Measurements from ENCODE around the gene FKBP14. TPM values are rescaled to one million over a fixed set of nuclear protein-coding genes. Genes with fewer than 3 reads are reported as not detected.

FKBP14 gene
- total RNA-seq, 1 donor from 2014 or later, result 11.5 TPM

- Histone ChIP-seq H3K4me1 (no peaks in the 10 kb centered on the region), H3K4me3 (no peak overlapping the region), H3K27ac (no peak overlapping the region), H3K27me3 (no peaks in the 10 kb centered on the region), H3K36me3 (peaks cover 5% of the 10 kb centered on the region), H3K9me3 (no peaks in the 10 kb centered on the region)
- no peak for ATAC-seq
- intact Hi-C loops (cut with DNase I), result no loop called here
- no peak for DNase-seq
- TF ChIP-seq, protein P1, sequence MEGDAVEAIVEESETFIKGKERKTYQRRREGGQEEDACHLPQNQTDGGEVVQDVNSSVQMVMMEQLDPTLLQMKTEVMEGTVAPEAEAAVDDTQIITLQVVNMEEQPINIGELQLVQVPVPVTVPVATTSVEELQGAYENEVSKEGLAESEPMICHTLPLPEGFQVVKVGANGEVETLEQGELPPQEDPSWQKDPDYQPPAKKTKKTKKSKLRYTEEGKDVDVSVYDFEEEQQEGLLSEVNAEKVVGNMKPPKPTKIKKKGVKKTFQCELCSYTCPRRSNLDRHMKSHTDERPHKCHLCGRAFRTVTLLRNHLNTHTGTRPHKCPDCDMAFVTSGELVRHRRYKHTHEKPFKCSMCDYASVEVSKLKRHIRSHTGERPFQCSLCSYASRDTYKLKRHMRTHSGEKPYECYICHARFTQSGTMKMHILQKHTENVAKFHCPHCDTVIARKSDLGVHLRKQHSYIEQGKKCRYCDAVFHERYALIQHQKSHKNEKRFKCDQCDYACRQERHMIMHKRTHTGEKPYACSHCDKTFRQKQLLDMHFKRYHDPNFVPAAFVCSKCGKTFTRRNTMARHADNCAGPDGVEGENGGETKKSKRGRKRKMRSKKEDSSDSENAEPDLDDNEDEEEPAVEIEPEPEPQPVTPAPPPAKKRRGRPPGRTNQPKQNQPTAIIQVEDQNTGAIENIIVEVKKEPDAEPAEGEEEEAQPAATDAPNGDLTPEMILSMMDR (IDR thresholded peaks at IDR 0.05), result no peak
Measured at GRCh38 chr7:30041526-30042269, 15.2 kb upstream of the FKBP14 start.

DNA sequence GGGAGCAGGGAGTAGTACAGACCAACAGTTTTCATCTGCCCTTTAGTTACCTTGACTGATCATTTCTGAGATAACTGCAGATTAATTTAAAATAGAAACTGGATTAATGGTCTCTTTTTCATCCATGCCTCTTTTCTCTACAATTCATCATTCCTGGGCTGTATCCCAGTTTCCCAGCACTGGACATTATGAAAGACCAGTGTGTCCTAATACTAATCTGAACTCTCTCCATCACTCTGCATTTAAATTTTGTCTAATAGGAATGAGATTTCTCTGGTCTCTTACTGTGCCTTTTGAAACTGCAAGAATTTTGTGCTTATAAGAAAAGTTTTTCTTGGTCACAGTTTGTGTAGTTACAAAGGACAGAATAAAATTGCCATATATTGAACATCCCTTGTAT is 14.4 kb upstream of the FKBP14 start:
- no peaks in the 10 kb centered on the region for H3K27me3 ChIP-seq
- intact Hi-C loops (cut with DNase I), result no loop called here
- TF ChIP-seq, protein P1 (IDR thresholded peaks at IDR 0.05), result no peak
- ATAC-seq, result no peak
- H3K9me3 ChIP-seq, result no peaks in the 10 kb centered on the region
- no peaks in the 10 kb centered on the region for H3K4me1 ChIP-seq
- H3K27ac ChIP-seq, result no peak overlapping the region
- no peak for DNase-seq
- H3K36me3 ChIP-seq, result no peaks in the 10 kb centered on the region
- H3K4me3 ChIP-seq, result no peak overlapping the region

- Histone ChIP-seq H3K27me3 (no peaks in the 10 kb centered on the region), H3K4me1 (no peaks in the 10 kb centered on the region), H3K27ac (no peak overlapping the region), H3K36me3 (no peaks in the 10 kb centered on the region), H3K4me3 (no peak overlapping the region), H3K9me3 (no peaks in the 10 kb centered on the region)
- DNase-seq (no peak), ATAC-seq (no peak)
- intact Hi-C loops (cut with DNase I), result no loop called here
- TF ChIP-seq, protein P1 (IDR thresholded peaks at IDR 0.05), result no peak
Measured at GRCh38 chr7:30038196-30038980, 11.9 kb upstream of the FKBP14 start.

GRCh38 chr7:30036220-30036619 is 9.7 kb upstream of the FKBP14 start:
- no peak for DNase-seq
- Histone ChIP-seq H3K9me3 (no peaks in the 10 kb centered on the region), H3K27me3 (no peaks in the 10 kb centered on the region), H3K36me3 (no peaks in the 10 kb centered on the region), H3K4me1 (no peaks in the 10 kb centered on the region), H3K4me3 (no peak overlapping the region), H3K27ac (no peak overlapping the region)
- intact Hi-C loops (cut with DNase I), result no loop called here
- no peak for ATAC-seq
- TF ChIP-seq, protein P1 (IDR thresholded peaks at IDR 0.05), result no peak

DNA sequence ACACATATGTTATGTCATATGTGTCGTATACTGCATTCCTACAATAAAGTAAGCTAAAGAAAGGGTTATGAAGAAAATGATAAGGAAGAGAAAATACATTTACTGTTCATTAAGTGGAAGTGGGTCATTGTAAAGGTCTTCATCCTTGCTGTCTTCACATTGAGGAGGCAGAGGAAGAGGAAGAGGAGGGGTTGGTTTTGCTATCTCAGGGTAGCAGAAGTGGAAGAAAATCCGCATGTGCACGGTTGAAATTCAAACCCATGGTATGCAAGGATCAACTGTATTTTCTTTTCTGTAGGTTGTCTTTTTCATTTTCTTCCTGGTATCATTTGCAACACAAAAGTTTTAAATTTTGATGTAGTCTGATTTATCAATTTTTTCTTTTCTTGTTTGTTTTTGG is 8.0 kb upstream of the FKBP14 start:
- intact Hi-C loops (cut with DNase I), result no loop called here

More for the DNA sequence above, 8.0 kb upstream of the FKBP14 start:
- no peak for ATAC-seq
- H3K36me3 ChIP-seq, result no peaks in the 10 kb centered on the region
- no peak overlapping the region for H3K4me3 ChIP-seq
- H3K9me3 ChIP-seq, result no peaks in the 10 kb centered on the region
- no peak for DNase-seq
- TF ChIP-seq, protein P1 (IDR thresholded peaks at IDR 0.05), result no peak
- peaks cover 7% of the 10 kb centered on the region for H3K4me1 ChIP-seq
- no peak overlapping the region for H3K27ac ChIP-seq
- H3K27me3 ChIP-seq, result no peaks in the 10 kb centered on the region

Measured in upper lobe of right lung (tissue), 1 donor.